Measurements from ENCODE around the gene OR9G4. TPM values are rescaled to one million over a fixed set of nuclear protein-coding genes. Genes with fewer than 3 reads are reported as not detected.

Gene OR9G4
- total and polyA plus RNA-seq, 2 experiments from 2014 or later: not detected

GRCh38 chr11:56714206-56714605 is 34.3 kb downstream of the OR9G4 start:
- Histone ChIP-seq H3K9me3 (ENCODE audit: low read depth) (no peaks in the 10 kb centered on the region), H3K27me3 (no peaks in the 10 kb centered on the region)
- no peak for TF ChIP-seq CTCF (IDR thresholded peaks at IDR 0.05; ENCODE audit: low read depth, low read length)

DNA sequence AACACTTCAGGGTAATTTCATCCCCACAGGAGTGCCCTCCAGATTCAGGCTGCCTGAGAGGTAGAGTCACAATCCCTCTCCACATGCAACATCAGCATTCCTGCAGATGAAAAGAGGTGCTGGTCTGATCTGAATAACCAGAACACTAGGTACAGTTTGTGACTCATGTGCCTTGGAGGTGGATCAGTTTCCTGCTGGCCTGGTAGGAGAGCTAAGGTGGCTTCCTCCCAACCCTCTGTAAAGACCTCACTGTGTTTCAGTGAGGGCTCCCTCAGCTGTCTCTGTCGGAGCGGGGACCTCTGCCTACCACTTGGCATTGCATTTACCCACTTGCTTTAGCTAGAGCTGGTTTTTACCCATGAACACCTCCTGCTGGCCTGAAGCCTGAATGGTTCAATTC is 42.0 kb downstream of the OR9G4 start:
- H3K36me3 ChIP-seq: no peaks in the 10 kb centered on the region
- H3K27ac ChIP-seq: no peak overlapping the region
- TF ChIP-seq CTCF (IDR thresholded peaks at IDR 0.05; ENCODE audit: low read depth, low read length): no peak
- DNase-seq (ENCODE audit: low read depth in 1 of 2, low spot score in 1 of 2): no peak
- no peaks in the 10 kb centered on the region for H3K9me3 ChIP-seq (ENCODE audit: low read depth)
- no peaks in the 10 kb centered on the region for H3K27me3 ChIP-seq
- no peaks in the 10 kb centered on the region for H3K4me1 ChIP-seq (ENCODE audit: low read depth)
- H3K4me3 ChIP-seq: no peak overlapping the region

More at GRCh38 chr11:56714206-56714605, 34.3 kb downstream of the OR9G4 start:
- Histone ChIP-seq H3K27ac (no peak overlapping the region), H3K4me3 (no peak overlapping the region), H3K36me3 (no peaks in the 10 kb centered on the region), H3K4me1 (ENCODE audit: low read depth) (no peaks in the 10 kb centered on the region)
- no peak for DNase-seq (ENCODE audit: low read depth in 1 of 2, low spot score in 1 of 2)

DNA sequence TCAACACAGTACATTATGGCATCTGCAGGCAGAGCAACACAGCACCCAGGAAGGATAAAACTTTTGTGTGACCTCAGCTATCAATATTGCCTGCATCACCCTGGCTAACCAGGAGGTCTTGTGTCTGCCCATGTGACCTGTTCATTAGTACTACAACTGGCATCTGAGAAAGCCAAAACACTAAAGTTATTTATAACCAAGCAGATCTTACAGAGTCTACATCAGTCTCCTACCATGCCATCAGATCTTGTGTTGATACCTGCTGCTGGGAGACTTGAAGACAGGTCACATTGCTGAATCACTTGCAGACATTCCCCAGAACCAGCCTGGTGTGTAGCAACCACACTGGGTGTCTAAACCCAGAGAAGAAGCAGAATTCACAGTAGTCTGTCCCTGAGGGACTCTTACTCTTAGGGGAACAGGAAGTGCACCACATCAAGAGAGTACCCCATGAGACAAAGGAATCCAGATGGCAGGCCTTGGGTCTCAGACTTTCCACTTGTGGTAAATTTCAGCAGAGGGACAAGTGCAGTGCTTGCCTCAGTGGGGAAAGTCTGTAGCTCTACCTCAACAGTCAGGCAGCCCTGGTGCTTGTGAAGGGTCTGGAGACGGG is 42.6 kb downstream of the OR9G4 start:
- TF ChIP-seq CTCF (IDR thresholded peaks at IDR 0.05; ENCODE audit: low read depth, low read length): no peak
- no peak overlapping the region for H3K27ac ChIP-seq

GRCh38 chr11:56700914-56701485 is 47.5 kb downstream of the OR9G4 start:
- DNase-seq (ENCODE audit: low read depth in 1 of 2, low spot score in 1 of 2): no peak
- Histone ChIP-seq H3K27ac (no peak overlapping the region), H3K4me3 (no peak overlapping the region), H3K9me3 (ENCODE audit: low read depth) (no peaks in the 10 kb centered on the region), H3K27me3 (no peaks in the 10 kb centered on the region), H3K4me1 (ENCODE audit: low read depth) (no peaks in the 10 kb centered on the region), H3K36me3 (no peaks in the 10 kb centered on the region)
- TF ChIP-seq CTCF (IDR thresholded peaks at IDR 0.05; ENCODE audit: low read depth, low read length): no peak

More for the DNA sequence above, 42.6 kb downstream of the OR9G4 start:
- no peaks in the 10 kb centered on the region for H3K4me1 ChIP-seq (ENCODE audit: low read depth)
- H3K4me3 ChIP-seq: no peak overlapping the region
- no peaks in the 10 kb centered on the region for H3K27me3 ChIP-seq
- no peaks in the 10 kb centered on the region for H3K9me3 ChIP-seq (ENCODE audit: low read depth)
- no peak for DNase-seq (ENCODE audit: low read depth in 1 of 2, low spot score in 1 of 2)
- H3K36me3 ChIP-seq: no peaks in the 10 kb centered on the region

DNA sequence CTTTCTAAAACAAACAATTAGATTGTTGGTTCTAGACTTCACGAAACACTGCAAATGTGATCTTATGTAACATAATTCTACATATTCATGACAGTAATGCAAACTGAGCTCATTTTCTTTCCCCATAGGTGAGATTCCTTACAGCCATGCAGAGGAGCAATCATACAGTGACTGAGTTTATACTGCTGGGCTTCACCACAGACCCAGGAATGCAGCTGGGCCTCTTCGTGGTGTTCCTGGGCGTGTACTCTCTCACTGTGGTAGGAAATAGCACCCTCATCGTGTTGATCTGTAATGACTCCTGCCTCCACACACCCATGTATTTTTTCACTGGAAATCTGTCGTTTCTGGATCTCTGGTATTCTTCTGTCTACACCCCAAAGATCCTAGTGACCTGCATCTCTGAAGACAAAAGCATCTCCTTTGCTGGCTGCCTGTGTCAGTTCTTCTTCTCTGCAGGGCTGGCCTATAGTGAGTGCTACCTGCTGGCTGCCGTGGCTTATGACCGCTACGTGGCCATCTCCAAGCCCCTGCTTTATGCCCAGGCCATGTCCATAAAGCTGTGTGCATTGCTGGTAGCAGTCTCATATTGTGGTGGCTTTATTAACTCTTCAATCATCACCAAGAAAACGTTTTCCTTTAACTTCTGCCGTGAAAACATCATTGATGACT is 48.1 kb downstream of the OR9G4 start:
- Histone ChIP-seq H3K9me3 (ENCODE audit: low read depth) (no peaks in the 10 kb centered on the region), H3K27me3 (no peaks in the 10 kb centered on the region), H3K27ac (no peak overlapping the region), H3K4me3 (no peak overlapping the region), H3K4me1 (ENCODE audit: low read depth) (no peaks in the 10 kb centered on the region), H3K36me3 (no peaks in the 10 kb centered on the region)
- no peak for TF ChIP-seq CTCF (IDR thresholded peaks at IDR 0.05; ENCODE audit: low read depth, low read length)
- DNase-seq (ENCODE audit: low read depth in 1 of 2, low spot score in 1 of 2): no peak

All from cardiac muscle cell (in vitro differentiated cells and primary cell).